Measurements from ENCODE around the gene PAX5.

Gene PAX5

GRCh38 chr9:36808251-36808650 lies 225.8 kb downstream of the PAX5 start:
- no peak overlapping the region for H3K4me3 ChIP-seq (ENCODE audit: low read length)
- DNase-seq (ENCODE audit: low read depth, low spot score), result no peak

GRCh38 chr9:36803961-36804360 lies 230.1 kb downstream of the PAX5 start:
- no peak for DNase-seq (ENCODE audit: low read depth, low spot score)
- H3K4me3 ChIP-seq (ENCODE audit: low read length), result no peak overlapping the region

GRCh38 chr9:36802201-36802920 lies 231.7 kb downstream of the PAX5 start:
- DNase-seq (ENCODE audit: low read depth, low spot score), result no peak
- H3K4me3 ChIP-seq (ENCODE audit: low read length), result no peak overlapping the region

GRCh38 chr9:36800455-36800854 lies 233.6 kb downstream of the PAX5 start:
- H3K4me3 ChIP-seq (ENCODE audit: low read length), result no peak overlapping the region
- no peak for DNase-seq (ENCODE audit: low read depth, low spot score)

GRCh38 chr9:36798350-36799065 lies 235.6 kb downstream of the PAX5 start:
- DNase-seq (ENCODE audit: low read depth, low spot score), result no peak
- no peak overlapping the region for H3K4me3 ChIP-seq (ENCODE audit: low read length)

GRCh38 chr9:36797471-36798220 lies 236.4 kb downstream of the PAX5 start:
- H3K4me3 ChIP-seq (ENCODE audit: low read length), result no peak overlapping the region
- no peak for DNase-seq (ENCODE audit: low read depth, low spot score)

GRCh38 chr9:36796671-36797419 lies 237.2 kb downstream of the PAX5 start:
- no peak overlapping the region for H3K4me3 ChIP-seq (ENCODE audit: low read length)
- no peak for DNase-seq (ENCODE audit: low read depth, low spot score)

- no peak for DNase-seq (ENCODE audit: low read depth, low spot score)
- H3K4me3 ChIP-seq (ENCODE audit: low read length), result no peak overlapping the region
Measured at GRCh38 chr9:36794461-36794860, 239.6 kb downstream of the PAX5 start.

GRCh38 chr9:36793277-36793676 lies 240.8 kb downstream of the PAX5 start:
- no peak overlapping the region for H3K4me3 ChIP-seq (ENCODE audit: low read length)
- DNase-seq (ENCODE audit: low read depth, low spot score), result no peak

- no peak overlapping the region for H3K4me3 ChIP-seq (ENCODE audit: low read length)
- no peak for DNase-seq (ENCODE audit: low read depth, low spot score)
Measured at GRCh38 chr9:36791222-36791950, 242.7 kb downstream of the PAX5 start.

- H3K4me3 ChIP-seq (ENCODE audit: low read length), result no peak overlapping the region
- DNase-seq (ENCODE audit: low read depth, low spot score), result no peak
Measured at GRCh38 chr9:36789886-36790285, 244.2 kb downstream of the PAX5 start.

GRCh38 chr9:36788534-36788933 lies 245.5 kb downstream of the PAX5 start:
- DNase-seq (ENCODE audit: low read depth, low spot score), result no peak
- no peak overlapping the region for H3K4me3 ChIP-seq (ENCODE audit: low read length)

- no peak for DNase-seq (ENCODE audit: low read depth, low spot score)
- no peak overlapping the region for H3K4me3 ChIP-seq (ENCODE audit: low read length)
Measured at GRCh38 chr9:36787709-36788108, 246.4 kb downstream of the PAX5 start.

All from Jurkat, Clone E6-1 (cell line).